Endothelial cell (in vitro differentiated cells): ENCODE measurements around the gene RBM38. TPM values are rescaled to one million over a fixed set of nuclear protein-coding genes. Genes with fewer than 3 reads are reported as not detected.

Source experiments
- DNase-seq: peaks from one replicate; pipeline ENCODE4 v3.0.0; 2021; ENCODE audit warnings: low spot score
- H3K27ac Mint-ChIP-seq: one replicate; pipeline ENCODE4 v1.8.0; 2021; ENCODE audit warnings: mixed read lengths, inconsistent platforms; ENCODE audit not compliant: unreplicated experiment
- H3K27me3 Mint-ChIP-seq: one replicate; pipeline ENCODE4 v1.8.0; 2021; ENCODE audit warnings: mild to moderate bottlenecking, moderate library complexity, mixed read lengths, inconsistent platforms; ENCODE audit not compliant: unreplicated experiment
- H3K36me3 Mint-ChIP-seq: one replicate; pipeline ENCODE4 v1.8.0; 2021; ENCODE audit warnings: mild to moderate bottlenecking, low read depth, mixed read lengths, inconsistent platforms; ENCODE audit not compliant: unreplicated experiment
- H3K4me1 Mint-ChIP-seq: one replicate; pipeline ENCODE4 v1.8.0; 2021; ENCODE audit warnings: mild to moderate bottlenecking, mixed read lengths, inconsistent platforms; ENCODE audit not compliant: unreplicated experiment
- H3K4me3 Mint-ChIP-seq: one replicate; pipeline ENCODE4 v1.8.0; 2021; ENCODE audit warnings: mild to moderate bottlenecking, mixed read lengths, inconsistent platforms; ENCODE audit not compliant: unreplicated experiment
- H3K9me3 Mint-ChIP-seq: one replicate; pipeline ENCODE4 v1.8.0; 2021; ENCODE audit warnings: mixed read lengths, inconsistent platforms; ENCODE audit not compliant: unreplicated experiment
- total RNA-seq: library from RNA; stranded (reverse); fragmentation: NEBNext Ultra II Directional; extraction: Animal tissue kit (Norgen Biotek cat#: 25700); gene quantifications from one replicate; pipeline ENCODE4 v1.2.1, GENCODE V29; 2021; ENCODE audit not compliant: unreplicated experiment
- TF ChIP-seq, protein P1 (sequence below): fragments of 200-600 bp; sonication (generic); IDR thresholded peaks from one replicate; pipeline ENCODE4 v1.5.0; 2021; ENCODE audit warnings: antibody characterized with exemption; ENCODE audit not compliant: unreplicated experiment

The RBM38 gene
- total RNA-seq, 1 donor from 2014 or later, result 23.6 TPM

DNA sequence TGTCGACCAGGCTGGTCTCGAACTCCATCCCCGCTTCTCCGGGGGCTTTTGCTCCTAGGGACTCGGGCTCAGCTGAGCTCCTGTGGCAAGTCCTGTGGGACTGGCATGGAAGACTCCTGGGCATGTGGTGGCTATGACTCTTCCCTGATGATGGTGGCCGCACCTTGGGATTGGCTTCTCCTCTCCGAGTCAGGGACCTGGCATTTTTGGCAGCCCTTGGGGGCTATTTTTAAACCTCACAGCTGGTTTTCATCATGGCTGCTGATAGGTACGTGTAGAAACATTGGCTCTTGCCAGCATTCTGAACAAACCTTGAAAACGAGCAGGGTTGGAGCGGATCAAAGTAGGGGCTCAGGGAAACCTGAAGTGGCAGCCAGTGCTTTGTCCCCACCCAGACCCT is 54.1 kb downstream of the RBM38 start:
- peaks cover 9% of the 10 kb centered on the region for H3K27me3 Mint-ChIP-seq
- H3K27ac Mint-ChIP-seq, result no peak overlapping the region
- H3K4me3 Mint-ChIP-seq, result no peak overlapping the region
- no peak for DNase-seq
- H3K4me1 Mint-ChIP-seq, result peaks cover 7% of the 10 kb centered on the region
- TF ChIP-seq, protein P1, sequence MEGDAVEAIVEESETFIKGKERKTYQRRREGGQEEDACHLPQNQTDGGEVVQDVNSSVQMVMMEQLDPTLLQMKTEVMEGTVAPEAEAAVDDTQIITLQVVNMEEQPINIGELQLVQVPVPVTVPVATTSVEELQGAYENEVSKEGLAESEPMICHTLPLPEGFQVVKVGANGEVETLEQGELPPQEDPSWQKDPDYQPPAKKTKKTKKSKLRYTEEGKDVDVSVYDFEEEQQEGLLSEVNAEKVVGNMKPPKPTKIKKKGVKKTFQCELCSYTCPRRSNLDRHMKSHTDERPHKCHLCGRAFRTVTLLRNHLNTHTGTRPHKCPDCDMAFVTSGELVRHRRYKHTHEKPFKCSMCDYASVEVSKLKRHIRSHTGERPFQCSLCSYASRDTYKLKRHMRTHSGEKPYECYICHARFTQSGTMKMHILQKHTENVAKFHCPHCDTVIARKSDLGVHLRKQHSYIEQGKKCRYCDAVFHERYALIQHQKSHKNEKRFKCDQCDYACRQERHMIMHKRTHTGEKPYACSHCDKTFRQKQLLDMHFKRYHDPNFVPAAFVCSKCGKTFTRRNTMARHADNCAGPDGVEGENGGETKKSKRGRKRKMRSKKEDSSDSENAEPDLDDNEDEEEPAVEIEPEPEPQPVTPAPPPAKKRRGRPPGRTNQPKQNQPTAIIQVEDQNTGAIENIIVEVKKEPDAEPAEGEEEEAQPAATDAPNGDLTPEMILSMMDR, result no peak
- H3K9me3 Mint-ChIP-seq, result no peaks in the 10 kb centered on the region
- no peaks in the 10 kb centered on the region for H3K36me3 Mint-ChIP-seq

DNA sequence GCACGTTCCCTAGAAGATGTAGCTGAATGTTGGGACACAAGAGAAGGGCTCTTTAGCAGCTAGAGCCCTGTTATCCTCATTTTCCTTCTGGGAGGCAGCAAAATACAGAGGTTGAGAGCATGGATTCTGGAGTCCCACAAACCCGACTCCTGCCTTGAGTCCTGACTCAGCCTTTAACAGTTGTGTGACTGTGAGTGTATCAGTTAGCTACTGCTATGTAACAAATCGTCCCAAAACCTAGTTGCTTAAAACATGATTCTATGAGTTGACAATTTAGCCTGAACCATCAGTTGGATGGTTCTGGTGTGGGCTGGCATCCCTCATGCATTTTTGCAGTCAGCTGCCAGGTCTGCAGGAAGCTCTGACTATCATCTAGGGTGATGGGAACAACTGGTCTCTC is 54.6 kb downstream of the RBM38 start:
- Mint-ChIP-seq H3K9me3 (no peaks in the 10 kb centered on the region), H3K36me3 (no peaks in the 10 kb centered on the region), H3K4me3 (no peak overlapping the region), H3K27me3 (peaks cover 9% of the 10 kb centered on the region), H3K4me1 (peaks cover 7% of the 10 kb centered on the region), H3K27ac (no peak overlapping the region)
- no peak for DNase-seq
- TF ChIP-seq, protein P1, result no peak

DNA sequence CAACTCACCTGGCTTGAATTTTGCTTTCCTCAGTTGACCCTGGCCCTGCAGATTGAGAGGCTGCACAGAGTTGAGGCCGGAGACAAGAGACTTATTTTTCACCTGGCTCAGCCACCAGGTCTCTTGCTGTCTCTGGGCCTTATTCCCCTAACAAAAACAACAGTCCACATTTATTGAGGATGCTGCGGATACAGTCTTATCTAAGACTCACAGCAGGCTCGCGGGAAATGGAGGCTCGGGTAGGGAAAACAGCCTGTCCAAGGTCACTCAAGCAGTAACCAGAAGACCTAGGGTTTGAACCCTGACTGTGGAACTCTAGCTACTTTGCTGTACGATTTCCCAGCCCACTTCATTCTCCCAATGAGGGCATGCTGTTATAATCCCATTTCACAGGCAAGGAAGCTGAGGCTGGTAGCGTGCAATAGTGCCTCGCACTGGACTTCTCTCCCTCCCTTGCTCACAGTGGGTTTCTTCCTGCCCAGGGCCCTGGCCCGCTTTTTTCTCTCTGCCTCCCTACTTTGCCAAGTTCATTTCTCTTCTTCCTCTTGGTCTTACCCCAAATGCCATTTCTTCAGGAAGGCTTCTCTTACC is 57.7 kb downstream of the RBM38 start:
- no peak for DNase-seq
- TF ChIP-seq, protein P1, result no peak
- Mint-ChIP-seq H3K27me3 (peaks cover 11% of the 10 kb centered on the region), H3K4me1 (peaks cover 7% of the 10 kb centered on the region), H3K9me3 (no peaks in the 10 kb centered on the region), H3K36me3 (no peaks in the 10 kb centered on the region), H3K27ac (peak overlapping the region; percentile 3), H3K4me3 (no peak overlapping the region)

DNA sequence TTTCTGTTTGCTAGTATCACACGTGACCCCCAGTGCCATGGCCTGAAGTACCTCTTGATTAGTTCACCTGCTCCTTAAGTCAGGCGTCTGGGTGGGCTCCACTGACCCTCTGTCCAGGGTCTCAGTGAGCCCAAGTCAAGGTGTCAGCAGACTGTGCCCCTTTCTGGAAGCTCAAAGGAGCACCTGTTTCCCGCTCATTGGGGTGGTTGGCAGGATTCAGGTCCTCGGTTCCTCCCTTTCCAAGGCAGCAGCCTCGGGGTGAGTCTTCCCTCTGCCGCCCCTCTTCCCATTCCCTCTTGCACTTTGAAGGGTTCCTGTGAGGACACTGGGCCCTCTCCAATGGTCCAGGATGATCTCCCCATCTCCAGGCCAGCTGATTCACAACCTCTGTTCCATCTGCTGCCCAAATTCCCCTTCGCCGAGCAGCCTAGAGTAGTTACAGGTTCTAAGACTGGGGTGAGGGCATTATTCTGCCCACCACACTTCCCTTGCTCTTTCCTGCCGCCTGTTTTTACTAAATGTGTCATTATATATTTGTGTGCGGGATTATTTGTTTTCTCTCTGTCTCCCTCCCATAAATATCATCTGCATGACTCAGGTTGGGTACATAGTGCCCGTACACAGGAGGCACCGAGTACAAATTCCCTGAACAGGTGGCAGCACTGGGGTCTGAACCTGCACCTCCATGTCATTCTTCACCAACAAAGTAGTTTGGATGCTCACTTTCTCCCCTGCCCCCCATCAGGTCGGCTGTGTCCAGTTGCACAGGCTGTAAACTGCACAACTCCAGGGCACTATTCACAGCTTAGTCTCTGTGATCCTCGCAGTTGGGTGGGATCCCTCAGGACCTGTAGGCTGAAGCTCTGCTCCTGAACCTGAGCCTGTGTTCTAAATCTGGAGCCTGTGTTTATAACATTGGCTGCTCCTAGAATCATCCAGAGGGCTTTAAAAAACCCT is 58.5 kb downstream of the RBM38 start:
- H3K27me3 Mint-ChIP-seq, result peaks cover 13% of the 10 kb centered on the region
- no peak overlapping the region for H3K27ac Mint-ChIP-seq

More for the DNA sequence above, 58.5 kb downstream of the RBM38 start:
- TF ChIP-seq, protein P1, result no peak
- H3K4me3 Mint-ChIP-seq, result no peak overlapping the region
- H3K9me3 Mint-ChIP-seq, result no peaks in the 10 kb centered on the region
- DNase-seq, result no peak
- H3K4me1 Mint-ChIP-seq, result peaks cover 7% of the 10 kb centered on the region
- no peaks in the 10 kb centered on the region for H3K36me3 Mint-ChIP-seq
